ENCODE data around the gene ATG9A. TPM values are rescaled to one million over a fixed set of nuclear protein-coding genes. Genes with fewer than 3 reads are reported as not detected.

The ATG9A gene
- total and polyA plus RNA-seq, 9 of the 15 experiments (the other 6 are each of a cell fraction or from before 2014, with no cell fraction given): 0.25 to 65.6 (median 23.4) TPM

DNA sequence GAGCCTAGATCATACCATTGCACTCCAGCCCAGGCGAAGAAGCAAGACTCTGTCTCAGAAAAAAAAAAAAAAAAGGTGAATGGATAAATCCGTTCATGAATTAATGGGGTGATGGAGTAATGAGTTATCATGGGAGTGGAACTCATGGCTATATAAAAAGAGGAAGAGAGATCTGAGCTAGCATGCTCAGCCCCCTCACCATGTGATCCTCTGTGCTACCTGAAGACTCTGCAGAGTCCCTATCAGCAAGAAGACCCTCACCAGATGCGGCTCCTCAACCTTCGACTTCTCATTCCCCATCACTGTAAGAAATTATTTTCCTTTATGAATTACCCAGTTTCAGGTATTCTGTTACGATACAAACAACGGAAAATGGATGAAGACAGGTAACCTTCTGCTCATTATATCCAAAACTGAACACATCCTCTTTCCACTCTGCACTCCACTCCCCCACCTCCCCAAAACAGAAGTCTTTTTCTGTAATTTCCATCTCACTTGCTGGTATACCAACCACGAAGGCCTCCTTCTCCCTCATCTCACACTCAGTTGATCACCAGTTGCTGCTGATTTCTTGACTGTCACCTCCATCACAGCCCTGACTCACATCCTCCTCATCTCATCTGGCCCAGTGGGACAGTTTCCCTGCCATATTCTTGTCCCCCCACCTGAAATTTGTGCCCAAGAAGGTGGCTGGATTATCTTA lies 42.5 kb downstream of the ATG9A start (continued):
- TF ChIP-seq VEZF1 (CRISPR knock-in tag; IDR thresholded peaks at IDR 0.05) (no peak), CSDE1 (IDR thresholded peaks at IDR 0.05) (no peak)

GRCh38 chr2:219184121-219184520 lies 45.3 kb downstream of the ATG9A start:
- H3K36me3 ChIP-seq (ENCODE audit: control insufficient read depth, insufficient read depth, low read length): peaks cover 62% of the 10 kb centered on the region; the same call in 2 of the 3 replicates
- H3K27ac ChIP-seq (ENCODE audit: extremely low read depth, low read depth, low read length): no peak overlapping the region
- H2AFZ ChIP-seq (ENCODE audit: low read depth, low read length): no peak overlapping the region
- no peaks in the 10 kb centered on the region for H3K27me3 ChIP-seq (ENCODE audit: control insufficient read depth in 2 of 2, insufficient read depth in 2 of 2, low read length in 2 of 2)
- no peaks in the 10 kb centered on the region for H4K20me1 ChIP-seq (replicated peaks; ENCODE audit: control insufficient read depth, insufficient read depth, low read length)
- DNase-seq (ENCODE audit: extremely low read depth in 1 of 4, low spot score in 3 of 4) (no peak), FAIRE-seq (no peak), ATAC-seq (no peak)
- BruUV-seq (replicated peaks): no TSS peak
- intact Hi-C loops (cut with micrococcal nuclease) (no loop called here), in situ Hi-C loops (cut with MboI) (no loop called here)
- TF ChIP-seq DACH1 (IDR thresholded peaks at IDR 0.05; ENCODE audit: partially characterized antibody): no peak
- TF ChIP-seq NONO (IDR thresholded peaks at IDR 0.05; ENCODE audit: low read depth in 2 of 2, low read length in 1 of 2): no peak
- no peak for TF ChIP-seq BRD4 (IDR thresholded peaks at IDR 0.05)
- TF ChIP-seq TCF7 (IDR thresholded peaks at IDR 0.05; ENCODE audit: borderline replicate concordance): no peak
- no peak for TF ChIP-seq ZNF282 (CRISPR knock-in tag; IDR thresholded peaks at IDR 0.05)
- no peak for TF ChIP-seq XRCC3 (IDR thresholded peaks at IDR 0.05)
- no peak for TF ChIP-seq MED1 (CRISPR knock-in tag; IDR thresholded peaks at IDR 0.05; ENCODE audit: borderline replicate concordance)
- no peak for TF ChIP-seq MEF2A (IDR thresholded peaks at IDR 0.05; ENCODE audit: control insufficient read depth, low read depth, low read length)
- TF ChIP-seq CEBPB (tag; IDR thresholded peaks at IDR 0.05): no peak
- no peak for TF ChIP-seq HDAC8 (tag; IDR thresholded peaks at IDR 0.05)
- no peak for TF ChIP-seq CREM (IDR thresholded peaks at IDR 0.05; ENCODE audit: low read depth)
- peaks cover under 1 to 9% of the 10 kb centered on the region in 2 experiments; a peak in 3 of 5 replicates for H3K4me1 ChIP-seq (replicated peaks in 1 of 2; ENCODE audit: control insufficient read depth in 2 of 2, insufficient read depth in 2 of 2, low read length in 2 of 2)
- H3K9ac ChIP-seq (ENCODE audit: insufficient read depth in 1 of 2, low read depth in 2 of 2, low read length in 2 of 2): no peak overlapping the region; a peak in 1 of 4 replicates
- ChIA-PET POLR2A (no interaction called here), CTCF (ENCODE audit: low intra/inter-chr PET ratio) (no interaction called here)
- H3K9me1 ChIP-seq (ENCODE audit: control insufficient read depth, insufficient read depth, low read length): no peaks in the 10 kb centered on the region
- peaks cover 12% of the 10 kb centered on the region for H3K79me2 ChIP-seq (ENCODE audit: control insufficient read depth, insufficient read depth, low read length)
- H3K4me3 ChIP-seq: no peak overlapping the region
- WGBS (ENCODE audit: insufficient coverage, low coverage, missing lambda C conversion rate): 100% methylated on average over 2 of the region's 2 CpGs
- no peaks in the 10 kb centered on the region for H3K9me3 ChIP-seq (replicated peaks; ENCODE audit: control insufficient read depth, insufficient read depth, low read depth, low read length)
- H3K4me2 ChIP-seq (ENCODE audit: insufficient read depth, low read length): no peak overlapping the region
